Measurements from ENCODE around the gene DDX3X.

The DDX3X gene

DNA sequence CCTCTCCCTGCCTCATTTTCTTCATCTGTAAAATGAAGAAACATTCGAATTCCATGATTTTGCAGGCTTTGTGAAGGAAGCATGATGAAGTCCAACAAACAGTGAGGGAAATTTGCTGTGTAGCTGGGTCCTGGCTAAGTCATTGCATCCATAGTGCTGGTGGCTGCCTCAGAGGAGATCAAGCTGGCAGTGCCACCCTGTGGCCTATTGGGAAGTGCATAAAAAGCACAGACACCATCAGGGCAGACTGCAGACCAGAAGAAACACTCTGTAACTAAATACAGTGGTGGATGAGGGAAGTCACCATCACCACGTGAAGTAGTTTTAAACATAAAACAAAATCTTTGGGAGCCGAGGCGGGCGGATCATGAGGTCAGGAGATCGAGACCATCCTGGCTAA, 40.7 kb upstream of the DDX3X start:
- no peak for TF ChIP-seq POLR2AphosphoS5 (IDR thresholded peaks at IDR 0.05; ENCODE audit: low read depth, low read length)
- TF ChIP-seq TAF1 (IDR thresholded peaks at IDR 0.05; ENCODE audit: borderline replicate concordance, insufficient read depth, low read length): no peak

DNA sequence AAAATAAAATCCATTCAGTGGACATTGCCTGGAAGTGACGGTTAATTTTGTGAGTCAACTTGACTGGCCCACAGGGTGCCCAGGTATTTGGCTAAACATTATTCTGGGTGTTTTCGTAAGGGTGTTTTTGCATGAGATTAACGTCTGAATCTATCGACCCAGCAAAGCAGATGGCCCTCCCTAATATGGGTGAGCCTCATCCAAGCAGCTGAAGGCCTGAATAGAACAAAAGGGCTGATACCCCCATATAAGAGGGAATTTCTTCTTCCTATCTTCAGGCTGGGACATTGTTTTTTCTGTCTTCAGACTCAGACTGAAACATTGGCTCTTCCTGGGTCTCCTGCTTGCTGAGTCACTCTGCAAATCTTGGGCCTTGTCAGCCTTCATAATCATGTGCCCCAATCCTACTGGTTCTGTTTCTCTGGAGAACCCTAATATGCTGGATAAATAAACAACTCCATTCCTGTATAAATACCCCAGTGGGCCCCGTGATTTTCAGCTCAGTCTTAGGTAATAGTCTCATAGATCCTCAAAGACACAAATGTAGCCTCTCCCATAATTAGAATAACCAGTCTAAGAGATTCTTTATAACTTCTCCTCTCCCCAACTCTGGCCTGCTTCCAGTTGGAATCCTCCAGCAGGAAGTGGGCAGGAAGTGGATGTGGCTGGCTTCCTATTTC, 33.1 kb upstream of the DDX3X start:
- TF ChIP-seq TAF1 (IDR thresholded peaks at IDR 0.05; ENCODE audit: borderline replicate concordance, insufficient read depth, low read length) (no peak), FOXP2 (optimal IDR thresholded peaks at IDR 0.05; ENCODE audit: borderline replicate concordance, extremely low read depth, extremely low read length, insufficient read depth) (no peak), POLR2AphosphoS5 (IDR thresholded peaks at IDR 0.05; ENCODE audit: low read depth, low read length) (no peak), SIN3A (IDR thresholded peaks at IDR 0.05; ENCODE audit: borderline replicate concordance, insufficient read depth, low read length) (no peak)
- TF ChIP-seq, protein P1, sequence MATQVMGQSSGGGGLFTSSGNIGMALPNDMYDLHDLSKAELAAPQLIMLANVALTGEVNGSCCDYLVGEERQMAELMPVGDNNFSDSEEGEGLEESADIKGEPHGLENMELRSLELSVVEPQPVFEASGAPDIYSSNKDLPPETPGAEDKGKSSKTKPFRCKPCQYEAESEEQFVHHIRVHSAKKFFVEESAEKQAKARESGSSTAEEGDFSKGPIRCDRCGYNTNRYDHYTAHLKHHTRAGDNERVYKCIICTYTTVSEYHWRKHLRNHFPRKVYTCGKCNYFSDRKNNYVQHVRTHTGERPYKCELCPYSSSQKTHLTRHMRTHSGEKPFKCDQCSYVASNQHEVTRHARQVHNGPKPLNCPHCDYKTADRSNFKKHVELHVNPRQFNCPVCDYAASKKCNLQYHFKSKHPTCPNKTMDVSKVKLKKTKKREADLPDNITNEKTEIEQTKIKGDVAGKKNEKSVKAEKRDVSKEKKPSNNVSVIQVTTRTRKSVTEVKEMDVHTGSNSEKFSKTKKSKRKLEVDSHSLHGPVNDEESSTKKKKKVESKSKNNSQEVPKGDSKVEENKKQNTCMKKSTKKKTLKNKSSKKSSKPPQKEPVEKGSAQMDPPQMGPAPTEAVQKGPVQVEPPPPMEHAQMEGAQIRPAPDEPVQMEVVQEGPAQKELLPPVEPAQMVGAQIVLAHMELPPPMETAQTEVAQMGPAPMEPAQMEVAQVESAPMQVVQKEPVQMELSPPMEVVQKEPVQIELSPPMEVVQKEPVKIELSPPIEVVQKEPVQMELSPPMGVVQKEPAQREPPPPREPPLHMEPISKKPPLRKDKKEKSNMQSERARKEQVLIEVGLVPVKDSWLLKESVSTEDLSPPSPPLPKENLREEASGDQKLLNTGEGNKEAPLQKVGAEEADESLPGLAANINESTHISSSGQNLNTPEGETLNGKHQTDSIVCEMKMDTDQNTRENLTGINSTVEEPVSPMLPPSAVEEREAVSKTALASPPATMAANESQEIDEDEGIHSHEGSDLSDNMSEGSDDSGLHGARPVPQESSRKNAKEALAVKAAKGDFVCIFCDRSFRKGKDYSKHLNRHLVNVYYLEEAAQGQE (IDR thresholded peaks at IDR 0.05; ENCODE audit: insufficient read depth in 1 of 2, low read depth in 2 of 2, low read length in 2 of 2): no peak

DNA sequence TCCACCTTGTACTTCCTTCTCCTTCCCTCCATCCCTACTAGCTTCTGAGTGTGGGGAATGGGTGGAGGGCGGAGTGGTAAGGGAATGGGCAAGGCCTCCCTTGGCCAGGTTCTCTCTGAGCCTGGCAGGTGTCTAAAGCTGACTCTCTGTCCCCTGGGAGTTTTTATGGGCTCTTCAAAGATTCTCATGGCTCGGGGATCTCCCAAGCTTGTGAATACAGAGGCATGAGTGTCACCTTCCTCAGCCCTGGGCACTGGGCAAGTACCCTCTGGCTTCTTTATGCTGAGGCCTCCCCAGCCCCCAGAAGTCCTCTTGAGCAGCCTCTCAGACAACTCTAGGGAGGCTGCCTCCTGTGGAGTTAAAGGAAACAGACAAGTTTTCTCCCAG, 32.5 kb upstream of the DDX3X start:
- TF ChIP-seq FOXP2 (optimal IDR thresholded peaks at IDR 0.05; ENCODE audit: borderline replicate concordance, extremely low read depth, extremely low read length, insufficient read depth): no peak
- TF ChIP-seq, protein P1 (IDR thresholded peaks at IDR 0.05; ENCODE audit: insufficient read depth in 1 of 2, low read depth in 2 of 2, low read length in 2 of 2): no peak
- TF ChIP-seq SIN3A (IDR thresholded peaks at IDR 0.05; ENCODE audit: borderline replicate concordance, insufficient read depth, low read length): no peak
- no peak for TF ChIP-seq TAF1 (IDR thresholded peaks at IDR 0.05; ENCODE audit: borderline replicate concordance, insufficient read depth, low read length)
- no peak for TF ChIP-seq POLR2AphosphoS5 (IDR thresholded peaks at IDR 0.05; ENCODE audit: low read depth, low read length)

DNA sequence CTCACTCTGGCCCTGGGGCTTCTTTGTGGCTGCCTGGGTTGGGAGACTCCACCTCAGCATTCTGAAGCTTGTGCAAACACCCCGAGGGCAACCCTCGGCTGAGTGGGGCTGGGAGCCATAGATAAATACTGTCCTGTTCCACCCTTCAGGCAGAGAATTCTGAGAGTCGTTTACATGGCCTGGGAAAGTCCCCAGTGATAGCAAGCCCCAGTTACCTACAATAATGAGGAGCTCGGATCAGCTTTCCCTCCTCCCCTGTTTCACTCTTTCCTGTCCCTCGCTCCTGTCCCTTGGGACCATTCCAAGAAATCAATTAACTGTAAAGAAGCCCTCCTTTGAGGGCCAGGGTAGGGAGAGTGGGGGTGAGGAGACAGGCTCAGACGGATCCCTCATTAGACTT, 31.6 kb upstream of the DDX3X start:
- TF ChIP-seq, protein P1 (IDR thresholded peaks at IDR 0.05; ENCODE audit: insufficient read depth in 1 of 2, low read depth in 2 of 2, low read length in 2 of 2): no peak
- TF ChIP-seq TAF1 (IDR thresholded peaks at IDR 0.05; ENCODE audit: borderline replicate concordance, insufficient read depth, low read length) (no peak), POLR2AphosphoS5 (IDR thresholded peaks at IDR 0.05; ENCODE audit: low read depth, low read length) (no peak), SIN3A (IDR thresholded peaks at IDR 0.05; ENCODE audit: borderline replicate concordance, insufficient read depth, low read length) (no peak), FOXP2 (optimal IDR thresholded peaks at IDR 0.05; ENCODE audit: borderline replicate concordance, extremely low read depth, extremely low read length, insufficient read depth) (no peak)

DNA sequence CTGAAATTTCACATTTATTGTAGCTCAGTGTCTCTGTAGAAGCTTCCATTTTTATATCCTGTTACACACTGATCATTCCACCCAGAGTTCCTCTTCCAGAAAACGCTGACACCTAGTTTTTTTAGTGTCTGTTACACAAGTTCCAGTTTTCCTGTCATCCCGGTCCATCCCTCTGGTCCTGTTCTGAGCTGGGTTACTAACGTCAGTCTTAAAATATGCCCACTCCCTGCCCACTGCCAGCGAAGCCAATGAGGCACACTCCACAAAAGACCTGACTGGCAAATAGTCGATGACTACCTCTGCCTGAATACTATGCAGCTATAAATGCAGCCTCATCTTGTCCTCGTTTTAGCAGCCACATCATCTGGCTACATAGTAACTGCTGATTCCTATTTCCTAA, 30.9 kb upstream of the DDX3X start:
- no peak for TF ChIP-seq FOXP2 (optimal IDR thresholded peaks at IDR 0.05; ENCODE audit: borderline replicate concordance, extremely low read depth, extremely low read length, insufficient read depth)
- no peak for TF ChIP-seq SIN3A (IDR thresholded peaks at IDR 0.05; ENCODE audit: borderline replicate concordance, insufficient read depth, low read length)
- no peak for TF ChIP-seq TAF1 (IDR thresholded peaks at IDR 0.05; ENCODE audit: borderline replicate concordance, insufficient read depth, low read length)
- no peak for TF ChIP-seq POLR2AphosphoS5 (IDR thresholded peaks at IDR 0.05; ENCODE audit: low read depth, low read length)
- TF ChIP-seq, protein P1 (IDR thresholded peaks at IDR 0.05; ENCODE audit: insufficient read depth in 1 of 2, low read depth in 2 of 2, low read length in 2 of 2): no peak

Measured in PFSK-1 (cell line).